MM.1S (cell line): Measurements from ENCODE around the gene C1orf94.

Source experiments
- EZH2phosphoT487 ChIP-seq: fragments of 300-600 bp; sonication (generic); IDR thresholded peaks from 2 replicates; pipeline ENCODE4 v1.6.1; 2018; ENCODE audit warnings: antibody characterized with exemption, low read length
- TF ChIP-seq, protein P1 (sequence below): fragments of 300-600 bp; sonication (generic); IDR thresholded peaks from 2 replicates; pipeline ENCODE4 v1.5.1; 2016; ENCODE audit warnings: antibody characterized with exemption, low read length, mixed read lengths

DNA sequence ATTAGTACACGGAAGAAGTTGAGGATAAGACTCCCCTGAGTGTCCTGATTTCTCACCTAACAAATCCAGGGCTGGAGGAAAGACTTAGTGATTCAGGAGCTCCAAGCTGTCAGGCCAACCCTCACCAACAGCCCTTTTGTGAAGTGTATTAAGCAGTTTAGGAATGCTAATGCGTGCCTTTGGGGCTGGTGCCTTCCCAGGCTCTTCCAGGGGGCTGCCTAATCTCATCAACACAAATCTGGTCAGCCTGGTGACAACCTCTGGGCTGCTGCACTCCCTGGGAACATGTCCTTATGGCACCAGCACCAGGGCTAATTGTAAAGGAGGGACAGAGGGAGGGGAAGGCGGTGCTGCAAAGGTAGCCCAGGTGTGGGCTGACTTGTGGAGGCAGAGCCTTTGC is 27.2 kb upstream of the C1orf94 start:
- TF ChIP-seq, protein P1, sequence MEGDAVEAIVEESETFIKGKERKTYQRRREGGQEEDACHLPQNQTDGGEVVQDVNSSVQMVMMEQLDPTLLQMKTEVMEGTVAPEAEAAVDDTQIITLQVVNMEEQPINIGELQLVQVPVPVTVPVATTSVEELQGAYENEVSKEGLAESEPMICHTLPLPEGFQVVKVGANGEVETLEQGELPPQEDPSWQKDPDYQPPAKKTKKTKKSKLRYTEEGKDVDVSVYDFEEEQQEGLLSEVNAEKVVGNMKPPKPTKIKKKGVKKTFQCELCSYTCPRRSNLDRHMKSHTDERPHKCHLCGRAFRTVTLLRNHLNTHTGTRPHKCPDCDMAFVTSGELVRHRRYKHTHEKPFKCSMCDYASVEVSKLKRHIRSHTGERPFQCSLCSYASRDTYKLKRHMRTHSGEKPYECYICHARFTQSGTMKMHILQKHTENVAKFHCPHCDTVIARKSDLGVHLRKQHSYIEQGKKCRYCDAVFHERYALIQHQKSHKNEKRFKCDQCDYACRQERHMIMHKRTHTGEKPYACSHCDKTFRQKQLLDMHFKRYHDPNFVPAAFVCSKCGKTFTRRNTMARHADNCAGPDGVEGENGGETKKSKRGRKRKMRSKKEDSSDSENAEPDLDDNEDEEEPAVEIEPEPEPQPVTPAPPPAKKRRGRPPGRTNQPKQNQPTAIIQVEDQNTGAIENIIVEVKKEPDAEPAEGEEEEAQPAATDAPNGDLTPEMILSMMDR: no peak
- TF ChIP-seq EZH2phosphoT487: no peak
